ENCODE measurements around the gene TNIK. TPM values are rescaled to one million over a fixed set of nuclear protein-coding genes. Genes with fewer than 3 reads are reported as not detected.
A peak's percentile ranks its signal among the peaks of the same experiment; 100 is the strongest.

The TNIK gene
- total RNA-seq, 2 donors from 2014 or later: 31.7 to 37.9 TPM

DNA sequence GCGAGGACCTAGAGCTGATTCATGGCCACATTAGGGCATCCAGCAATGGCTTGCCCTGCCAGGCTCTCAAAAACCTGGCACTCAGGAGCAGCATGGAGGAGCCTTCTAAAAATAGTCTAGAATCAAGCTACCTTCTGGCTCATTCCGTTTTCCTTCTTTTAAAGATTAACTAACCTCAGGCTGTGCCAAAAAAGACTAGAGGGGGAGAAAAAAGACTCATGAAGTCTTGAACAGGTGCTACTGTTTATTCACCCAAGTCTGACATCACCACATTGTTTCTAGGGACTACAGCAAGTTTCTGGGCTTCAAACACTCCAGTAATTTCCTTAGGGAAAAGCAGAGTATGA, 125.8 kb downstream of the TNIK start:
- Mint-ChIP-seq H3K36me3 (no peaks in the 10 kb centered on the region), H3K9me3 (peaks cover 0 to 6% of the 10 kb centered on the region in 2 donors), H3K27ac (no peak overlapping the region)
- no peak for ATAC-seq
- no peak for DNase-seq (ENCODE audit: low spot score in 2 of 2)

GRCh38 chr3:171333784-171334464, 126.3 kb downstream of the TNIK start:
- no peak for ATAC-seq
- Mint-ChIP-seq H3K27ac (peak overlapping the region in 1 of 2 donors; percentile 33), H3K36me3 (no peaks in the 10 kb centered on the region), H3K9me3 (peaks cover 0 to under 1% of the 10 kb centered on the region in 2 donors)
- DNase-seq (ENCODE audit: low spot score in 2 of 2): no peak

DNA sequence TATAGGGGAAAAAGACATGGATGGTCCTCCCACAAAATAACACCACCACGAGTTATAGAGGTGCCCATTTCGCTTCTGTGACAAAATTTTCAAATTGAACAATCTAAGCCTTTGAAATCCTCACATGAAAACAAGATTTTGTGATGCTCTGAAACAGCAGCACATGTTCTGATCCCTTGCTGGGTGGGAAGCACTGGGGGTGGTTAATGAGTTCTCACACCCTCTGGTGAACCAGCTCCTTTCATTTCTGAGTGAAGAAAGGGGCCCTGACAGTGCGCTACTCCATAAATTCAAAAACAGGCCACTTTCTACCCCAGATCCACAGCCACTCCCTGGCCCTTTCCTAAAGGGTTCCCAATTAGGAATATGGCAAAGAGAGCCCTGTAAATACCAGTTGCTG, 129.3 kb downstream of the TNIK start:
- ATAC-seq (no peak), DNase-seq (ENCODE audit: low spot score in 2 of 2) (no peak)
- H3K9me3 Mint-ChIP-seq: no peaks in the 10 kb centered on the region

GRCh38 chr3:171329746-171330145, 130.5 kb downstream of the TNIK start:
- Mint-ChIP-seq H3K36me3 (peaks cover 0 to under 1% of the 10 kb centered on the region in 2 donors), H3K9me3 (no peaks in the 10 kb centered on the region), H3K27ac (no peak overlapping the region)
- ATAC-seq: no peak
- DNase-seq (ENCODE audit: low spot score in 2 of 2): no peak

More for the DNA sequence above, 129.3 kb downstream of the TNIK start:
- H3K27ac Mint-ChIP-seq: no peak overlapping the region
- no peaks in the 10 kb centered on the region for H3K36me3 Mint-ChIP-seq

- peak in 1 of 2 donors; percentile 62 for ATAC-seq
- peak overlapping the region in 1 of 2 donors; percentile 67 for H3K27ac Mint-ChIP-seq
These were observed 131.7 kb downstream of the TNIK start for GRCh38 chr3:171328419-171329082.

GRCh38 chr3:171327441-171328174, 132.6 kb downstream of the TNIK start:
- no peak overlapping the region for H3K27ac Mint-ChIP-seq
- DNase-seq (ENCODE audit: low spot score in 2 of 2) (no peak), ATAC-seq (no peak)
- no peaks in the 10 kb centered on the region for H3K9me3 Mint-ChIP-seq
- peaks cover 4 to 13% of the 10 kb centered on the region in 2 donors for H3K36me3 Mint-ChIP-seq

More at GRCh38 chr3:171328419-171329082, 131.7 kb downstream of the TNIK start:
- DNase-seq (ENCODE audit: low spot score in 2 of 2): no peak
- H3K36me3 Mint-ChIP-seq: peaks cover 4 to 13% of the 10 kb centered on the region in 2 donors
- no peaks in the 10 kb centered on the region for H3K9me3 Mint-ChIP-seq

GRCh38 chr3:171326717-171327440, 133.3 kb downstream of the TNIK start:
- ATAC-seq (no peak), DNase-seq (ENCODE audit: low spot score in 2 of 2) (no peak)
- Mint-ChIP-seq H3K27ac (no peak overlapping the region), H3K36me3 (peaks cover 4 to 13% of the 10 kb centered on the region in 2 donors), H3K9me3 (no peaks in the 10 kb centered on the region)

DNA sequence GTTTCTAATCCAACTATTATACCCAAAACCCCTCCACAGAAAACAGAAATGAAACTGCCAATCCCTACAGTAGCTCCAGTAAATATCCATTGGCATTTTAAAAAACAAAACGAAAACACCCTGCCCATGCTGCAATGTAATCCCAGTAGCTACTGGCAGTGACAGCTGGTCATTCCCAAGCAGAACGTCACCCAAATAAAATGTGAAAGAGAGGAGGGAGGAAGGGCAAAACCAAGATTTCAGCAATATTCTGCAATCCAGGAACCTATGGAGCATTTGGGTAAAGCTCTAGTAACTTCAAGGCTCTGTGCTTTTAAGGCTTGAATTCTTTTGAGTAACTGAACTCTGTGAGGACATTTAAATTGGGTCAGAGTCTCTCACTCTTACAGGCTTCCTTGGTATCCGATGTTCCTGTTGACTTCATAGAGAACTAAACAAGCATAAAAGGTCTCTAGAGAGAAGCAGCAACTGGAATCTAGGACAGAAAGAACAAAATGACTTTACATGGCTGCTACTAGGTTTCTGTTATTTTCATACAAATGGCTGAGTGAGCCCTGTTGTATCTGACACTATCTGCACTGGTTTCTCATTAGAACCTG, 136.2 kb downstream of the TNIK start:
- H3K27ac Mint-ChIP-seq: no peak overlapping the region
- no peak for ATAC-seq
- DNase-seq (ENCODE audit: low spot score in 2 of 2): no peak
- H3K9me3 Mint-ChIP-seq: no peaks in the 10 kb centered on the region
- peaks cover 4 to 13% of the 10 kb centered on the region in 2 donors for H3K36me3 Mint-ChIP-seq

DNA sequence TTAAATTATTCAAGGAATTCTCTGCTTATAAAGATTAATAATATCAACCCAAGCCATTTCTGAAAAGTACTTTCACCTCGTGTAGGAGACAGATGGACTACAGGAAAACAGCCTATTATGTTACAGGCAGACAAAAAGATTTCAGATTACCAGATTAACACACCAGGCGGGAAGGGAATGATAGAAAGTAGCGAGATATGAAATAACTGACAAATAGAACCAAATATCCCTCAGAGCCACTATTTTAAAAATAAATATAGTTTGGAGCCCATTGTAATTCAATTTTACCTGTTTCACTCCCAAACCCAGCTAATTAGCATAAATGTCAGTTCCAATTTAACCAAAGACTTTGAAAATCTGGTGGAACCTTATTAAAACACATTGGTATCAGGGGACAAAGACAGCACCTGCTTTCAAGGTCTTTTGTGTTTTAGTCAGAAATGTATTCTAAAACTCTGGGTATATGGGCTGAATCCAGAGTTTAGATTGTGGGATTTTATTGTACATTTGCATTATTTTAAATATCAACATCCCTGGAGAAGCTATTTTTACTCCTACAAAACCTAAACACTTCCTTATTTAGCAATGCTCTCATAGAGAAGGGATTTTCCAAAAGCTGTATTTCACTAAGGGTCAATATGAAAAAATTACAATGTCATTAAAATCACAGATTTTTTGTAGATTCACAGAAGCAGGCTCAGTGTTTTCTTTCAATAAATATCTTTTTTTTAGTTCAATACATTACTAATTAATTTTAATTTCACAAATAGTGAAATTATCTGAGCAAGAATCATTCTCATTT, 138.4 kb downstream of the TNIK start:
- ATAC-seq: no peak
- peaks cover 4 to 13% of the 10 kb centered on the region in 2 donors for H3K36me3 Mint-ChIP-seq
- no peak overlapping the region for H3K27ac Mint-ChIP-seq
- H3K9me3 Mint-ChIP-seq: no peaks in the 10 kb centered on the region
- DNase-seq (ENCODE audit: low spot score in 2 of 2): no peak

- Mint-ChIP-seq H3K9me3 (peaks cover 0 to 2% of the 10 kb centered on the region in 2 donors), H3K36me3 (peaks cover 4 to 13% of the 10 kb centered on the region in 2 donors), H3K27ac (no peak overlapping the region)
- DNase-seq (ENCODE audit: low spot score in 2 of 2) (no peak), ATAC-seq (no peak)
These were observed 139.3 kb downstream of the TNIK start for GRCh38 chr3:171320750-171321558.

DNA sequence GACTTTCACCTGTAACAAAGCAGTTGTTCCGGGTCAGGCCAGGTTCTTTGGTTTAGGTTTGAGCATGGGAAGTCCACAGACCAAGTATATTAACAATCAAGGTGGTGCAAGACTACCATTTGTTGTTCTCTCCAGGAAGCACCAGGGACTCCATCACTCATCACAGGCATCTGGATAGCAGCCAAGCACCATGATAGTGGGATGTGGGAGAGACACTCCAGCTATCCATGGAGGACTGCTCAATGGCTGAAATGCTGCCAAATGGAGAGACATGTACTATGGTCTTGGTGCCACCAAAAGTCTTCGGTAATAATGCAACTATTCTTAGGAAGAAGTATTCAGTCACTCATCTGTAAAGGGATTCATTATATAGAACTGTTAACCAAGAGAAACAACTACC, 143.0 kb downstream of the TNIK start:
- ATAC-seq: no peak
- H3K36me3 Mint-ChIP-seq: peaks cover 0 to 4% of the 10 kb centered on the region in 2 donors
- no peak for DNase-seq (ENCODE audit: low spot score in 2 of 2)
- H3K9me3 Mint-ChIP-seq: peaks cover 0 to 4% of the 10 kb centered on the region in 2 donors
- H3K27ac Mint-ChIP-seq: no peak overlapping the region

GRCh38 chr3:171315919-171316318, 144.3 kb downstream of the TNIK start:
- ATAC-seq: no peak

GRCh38 chr3:171315101-171315500, 145.1 kb downstream of the TNIK start:
- DNase-seq (ENCODE audit: low spot score in 2 of 2) (no peak), ATAC-seq (no peak)
- peaks cover 0 to 4% of the 10 kb centered on the region in 2 donors for H3K9me3 Mint-ChIP-seq
- peaks cover 0 to 4% of the 10 kb centered on the region in 2 donors for H3K36me3 Mint-ChIP-seq
- no peak overlapping the region for H3K27ac Mint-ChIP-seq

More at GRCh38 chr3:171315919-171316318, 144.3 kb downstream of the TNIK start:
- H3K9me3 Mint-ChIP-seq: peaks cover 0 to 4% of the 10 kb centered on the region in 2 donors
- no peak overlapping the region for H3K27ac Mint-ChIP-seq
- H3K36me3 Mint-ChIP-seq: peaks cover 0 to 4% of the 10 kb centered on the region in 2 donors
- DNase-seq (ENCODE audit: low spot score in 2 of 2): no peak

GRCh38 chr3:171314341-171314740, 145.9 kb downstream of the TNIK start:
- Mint-ChIP-seq H3K27ac (no peak overlapping the region), H3K36me3 (peaks cover 0 to 4% of the 10 kb centered on the region in 2 donors), H3K9me3 (peaks cover 0 to 4% of the 10 kb centered on the region in 2 donors)
- no peak for ATAC-seq
- no peak for DNase-seq (ENCODE audit: low spot score in 2 of 2)

DNA sequence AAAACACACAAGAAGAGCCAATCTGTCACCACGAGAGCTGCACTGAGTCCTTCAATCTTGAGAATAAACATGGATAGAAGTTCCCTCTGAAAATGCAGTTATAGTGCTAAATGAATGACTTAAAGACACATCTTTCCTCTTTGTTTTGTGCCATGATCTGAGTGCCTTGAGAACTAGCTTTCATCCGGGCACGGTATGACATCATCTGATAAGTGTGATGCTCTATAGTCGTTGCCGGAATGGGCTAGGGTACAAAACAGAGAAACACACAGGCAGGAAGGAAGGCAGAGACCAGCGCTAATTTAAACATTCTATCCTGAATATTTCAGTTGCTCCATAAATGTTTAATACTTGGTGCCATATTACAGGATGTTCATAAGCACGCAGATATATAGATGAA, 146.5 kb downstream of the TNIK start:
- H3K27ac Mint-ChIP-seq: no peak overlapping the region

More for the DNA sequence above, 146.5 kb downstream of the TNIK start:
- H3K36me3 Mint-ChIP-seq: peaks cover 0 to 4% of the 10 kb centered on the region in 2 donors
- ATAC-seq (no peak), DNase-seq (ENCODE audit: low spot score in 2 of 2) (no peak)
- peaks cover 0 to 4% of the 10 kb centered on the region in 2 donors for H3K9me3 Mint-ChIP-seq
